GM23338 (cell line): ENCODE results near the gene TMEM147.

ENCODE experiments used
- CTCF ChIP-seq, 2 experiments: fragments of 200-600 bp in 1 of 2; sonication (generic) in 1 of 2; conservative IDR thresholded peaks; 2 replicates each; pipeline versions ENCODE4 v1.5.1 to v1.6.1; 2016 to 2017; ENCODE audit warnings: antibody characterized with exemption in 2 of 2, low read depth in 2 of 2, mild to moderate bottlenecking in 2 of 2, moderate library complexity in 1 of 2
- EZH2 ChIP-seq: fragments of 200-600 bp; sonication (generic); IDR thresholded peaks from one replicate; pipeline ENCODE4 v1.8.0; 2017; ENCODE audit warnings: antibody characterized with exemption, mild to moderate bottlenecking, low read depth; ENCODE audit not compliant: unreplicated experiment
- EZH2phosphoT487 ChIP-seq: fragments of 200-600 bp; sonication (generic); IDR thresholded peaks from one replicate; pipeline ENCODE4 v1.8.1; 2018; ENCODE audit warnings: antibody characterized with exemption; ENCODE audit not compliant: unreplicated experiment
- JUNB ChIP-seq: IDR thresholded peaks from one replicate; pipeline ENCODE4 v1.6.1; 2016; ENCODE audit warnings: antibody characterized with exemption; ENCODE audit not compliant: unreplicated experiment
- POLR2AphosphoS5 ChIP-seq: IDR thresholded peaks from 2 replicates; pipeline ENCODE4 v1.6.1; 2016; ENCODE audit warnings: antibody characterized with exemption, low read depth

GRCh38 chr19:35509018-35509652 is 36.3 kb upstream of the TMEM147 start:
- TF ChIP-seq CTCF (conservative IDR thresholded peaks at IDR 0.05; ENCODE audit: low read depth in 2 of 2) (no peak), JUNB (no peak), EZH2 (no peak), POLR2AphosphoS5 (peak; percentile 39), EZH2phosphoT487 (no peak)
